ENCODE results near the gene PLAGL1. TPM values are rescaled to one million over a fixed set of nuclear protein-coding genes. Genes with fewer than 3 reads are reported as not detected.

The PLAGL1 gene
- total and polyA plus RNA-seq, 12 donors: 5.4 to 24.6 (median 12.5) TPM

DNA sequence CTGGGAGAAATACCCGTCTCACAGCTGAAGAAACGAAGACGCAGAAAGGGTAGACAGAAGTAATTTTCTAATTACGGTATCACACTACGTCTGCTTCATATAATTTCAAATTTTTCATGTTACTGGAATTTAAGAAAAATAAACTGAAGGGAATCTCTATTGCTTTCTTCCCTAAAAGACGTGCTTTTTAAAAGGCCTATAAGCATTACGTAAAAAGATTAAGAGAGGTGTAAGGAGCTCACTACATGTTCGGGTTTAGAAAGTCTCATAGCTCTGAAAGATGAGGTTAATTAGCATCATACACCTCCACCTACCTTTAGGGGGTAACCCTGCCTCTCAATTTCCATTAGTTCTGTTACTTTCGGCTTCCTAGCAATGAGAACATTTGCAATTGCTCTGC lies 787 bp upstream of the PLAGL1 start:
- H3K4me3 ChIP-seq: peak overlapping the region in 7 of 10 donors; percentile 54 to 67 (median 63)
- intact Hi-C loops (cut with DNase I): loop anchor here in 1 of 10 donors (10.0 kb wide), 1 partner anchor 164 kb away; the partner anchor contains the start of gene LTV1
- WGBS, 2 donors: 87 to 88% methylated on average over 9 of the region's 9 CpGs

DNA sequence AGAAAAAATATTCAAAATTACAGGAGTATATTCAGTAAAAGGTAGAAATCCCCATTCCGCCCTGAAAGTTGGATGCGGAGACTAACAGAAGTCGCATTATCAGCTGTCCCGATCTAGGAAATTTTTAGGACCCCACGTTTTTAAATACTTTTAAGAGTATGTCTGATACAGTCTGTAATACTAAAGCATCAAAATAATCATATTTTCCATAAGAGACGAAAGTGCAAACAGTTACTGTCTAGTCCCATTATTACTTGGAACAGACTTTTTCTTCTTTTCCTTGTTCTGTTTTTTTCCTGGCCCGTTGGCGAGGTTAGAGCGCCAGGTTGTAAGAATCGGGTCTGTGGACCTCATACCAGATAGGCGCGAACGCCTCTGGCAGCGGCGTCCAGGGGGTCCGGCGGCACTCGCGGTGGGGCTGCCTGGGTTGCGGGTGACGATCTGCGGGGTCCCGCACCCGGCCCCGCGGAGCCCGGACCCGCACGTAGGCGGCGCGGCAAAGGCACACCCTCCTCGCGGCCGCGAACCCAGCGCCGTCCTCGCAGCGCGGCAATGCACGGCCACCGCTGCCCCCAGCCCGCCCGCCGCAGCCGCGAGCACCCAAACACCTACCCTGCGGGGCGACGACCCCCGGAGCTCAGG lies 460 bp downstream of the PLAGL1 start:
- Histone ChIP-seq H3K4me3 (peak overlapping the region; percentile 37 to 67 (median 62)), H3K27me3 (no peaks in the 10 kb centered on the region), H3K9me3 (peaks cover 0 to 17% (median 4%) of the 10 kb centered on the region in 11 donors), H3K4me1 (peaks cover 0 to 6% (median 0%) of the 10 kb centered on the region in 9 donors), H3K27ac (peak overlapping the region; percentile 48 to 80 (median 74)), H3K36me3 (no peaks in the 10 kb centered on the region)
- ATAC-seq: peak in 7 of 8 donors; percentile 9 to 77 (median 51)
- TF ChIP-seq, protein P1, sequence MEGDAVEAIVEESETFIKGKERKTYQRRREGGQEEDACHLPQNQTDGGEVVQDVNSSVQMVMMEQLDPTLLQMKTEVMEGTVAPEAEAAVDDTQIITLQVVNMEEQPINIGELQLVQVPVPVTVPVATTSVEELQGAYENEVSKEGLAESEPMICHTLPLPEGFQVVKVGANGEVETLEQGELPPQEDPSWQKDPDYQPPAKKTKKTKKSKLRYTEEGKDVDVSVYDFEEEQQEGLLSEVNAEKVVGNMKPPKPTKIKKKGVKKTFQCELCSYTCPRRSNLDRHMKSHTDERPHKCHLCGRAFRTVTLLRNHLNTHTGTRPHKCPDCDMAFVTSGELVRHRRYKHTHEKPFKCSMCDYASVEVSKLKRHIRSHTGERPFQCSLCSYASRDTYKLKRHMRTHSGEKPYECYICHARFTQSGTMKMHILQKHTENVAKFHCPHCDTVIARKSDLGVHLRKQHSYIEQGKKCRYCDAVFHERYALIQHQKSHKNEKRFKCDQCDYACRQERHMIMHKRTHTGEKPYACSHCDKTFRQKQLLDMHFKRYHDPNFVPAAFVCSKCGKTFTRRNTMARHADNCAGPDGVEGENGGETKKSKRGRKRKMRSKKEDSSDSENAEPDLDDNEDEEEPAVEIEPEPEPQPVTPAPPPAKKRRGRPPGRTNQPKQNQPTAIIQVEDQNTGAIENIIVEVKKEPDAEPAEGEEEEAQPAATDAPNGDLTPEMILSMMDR (IDR thresholded peaks at IDR 0.05): no peak
- intact Hi-C loops (cut with DNase I): loop anchor here in 1 of 10 donors (10.0 kb wide), 1 partner anchor 163 kb away; the partner anchor contains the start of gene LTV1
- no peak for DNase-seq
- 38 to 44% methylated on average over 50 to 52 of the region's 52 CpGs for WGBS, 2 donors

More for the DNA sequence above, 787 bp upstream of the PLAGL1 start:
- ATAC-seq (no peak), DNase-seq (no peak)
- Histone ChIP-seq H3K27ac (peak overlapping the region in 6 of 10 donors; percentile 70 to 80 (median 75)), H3K4me1 (peaks cover 0 to 11% (median 0%) of the 10 kb centered on the region in 9 donors), H3K27me3 (no peaks in the 10 kb centered on the region), H3K36me3 (no peaks in the 10 kb centered on the region), H3K9me3 (peaks cover 0 to 9% (median 0%) of the 10 kb centered on the region in 11 donors)
- TF ChIP-seq, protein P1 (IDR thresholded peaks at IDR 0.05): no peak

DNA sequence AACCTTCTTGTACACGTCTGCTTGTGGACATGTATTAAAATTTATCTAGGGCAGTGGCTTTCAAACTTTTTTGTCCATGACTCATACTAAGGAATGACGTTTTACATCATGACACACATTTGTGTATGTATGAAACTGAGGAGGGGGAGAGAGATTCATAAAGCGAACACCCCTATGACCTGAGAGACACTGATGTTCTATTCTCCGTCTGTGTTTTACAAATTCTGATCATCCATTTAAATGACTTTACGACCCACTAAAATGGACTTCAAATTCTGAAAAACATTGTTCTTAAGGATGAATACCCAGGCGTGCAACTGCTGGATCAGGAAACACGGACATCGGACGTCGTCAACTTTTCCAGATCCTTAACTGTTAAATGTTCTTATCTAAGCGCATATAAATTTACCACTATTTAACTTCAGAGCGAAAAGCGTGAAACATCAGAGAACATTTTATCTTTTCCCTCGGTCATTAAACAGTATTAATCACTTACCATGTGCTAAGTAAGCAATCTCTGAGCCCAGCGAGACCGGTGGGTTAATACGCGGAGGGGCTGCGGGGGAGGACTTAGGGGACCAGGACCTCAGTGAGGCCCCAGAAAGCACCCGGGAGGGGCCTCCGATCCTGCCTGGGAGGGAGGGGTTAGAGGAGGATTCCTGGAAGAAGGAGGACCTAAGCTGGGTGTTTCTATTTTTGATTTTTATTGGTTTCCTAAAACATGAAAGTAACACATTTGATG lies 1.2 kb downstream of the PLAGL1 start:
- WGBS, 2 donors: 56 to 57% methylated on average over 21 of the region's 21 CpGs
- ATAC-seq (peak in 4 of 8 donors; percentile 46 to 75 (median 54)), DNase-seq (peak in 1 of 2 donors; percentile 13)
- H3K36me3 ChIP-seq: no peaks in the 10 kb centered on the region
- TF ChIP-seq, protein P1 (IDR thresholded peaks at IDR 0.05): no peak
- intact Hi-C loops (cut with DNase I): loop anchor here in 1 of 10 donors (10.0 kb wide), 1 partner anchor 162 kb away; the partner anchor contains the start of gene LTV1
- H3K4me3 ChIP-seq: peak overlapping the region; percentile 37 to 67 (median 62)
- peak overlapping the region in 9 of 10 donors; percentile 63 to 80 (median 75) for H3K27ac ChIP-seq
- H3K4me1 ChIP-seq: peaks cover 0 to 6% (median 0%) of the 10 kb centered on the region in 9 donors
- H3K9me3 ChIP-seq: peaks cover 0 to 24% (median 10%) of the 10 kb centered on the region in 11 donors
- H3K27me3 ChIP-seq: no peaks in the 10 kb centered on the region

DNA sequence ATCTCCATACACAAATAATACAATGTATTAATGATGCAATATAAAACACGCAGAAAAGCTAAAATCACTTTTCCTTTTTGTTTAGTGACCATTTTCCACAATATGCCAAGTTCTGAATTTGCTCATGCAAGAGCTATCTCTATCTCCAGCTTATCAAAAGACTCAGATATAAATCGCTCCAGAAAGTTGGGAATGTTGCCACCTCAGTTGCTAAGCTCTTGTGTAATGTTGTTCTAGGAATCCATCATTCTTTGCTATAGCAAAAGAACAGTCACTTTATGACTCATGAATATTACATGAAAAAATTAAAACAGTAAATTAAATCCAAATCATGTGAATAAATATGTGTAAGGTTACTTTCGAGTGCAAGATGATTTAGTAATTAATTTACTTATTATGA lies 8.7 kb downstream of the PLAGL1 start:
- WGBS, 2 donors: 76 to 77% methylated on average over 3 of the region's 3 CpGs
- TF ChIP-seq, protein P1 (IDR thresholded peaks at IDR 0.05): no peak

More for the DNA sequence above, 8.7 kb downstream of the PLAGL1 start:
- H3K36me3 ChIP-seq: no peaks in the 10 kb centered on the region
- H3K27ac ChIP-seq: no peak overlapping the region
- intact Hi-C loops (cut with DNase I): no loop called here
- no peaks in the 10 kb centered on the region for H3K27me3 ChIP-seq
- ATAC-seq (no peak), DNase-seq (no peak)
- H3K4me3 ChIP-seq: no peak overlapping the region
- H3K4me1 ChIP-seq: no peaks in the 10 kb centered on the region
- H3K9me3 ChIP-seq: peaks cover 0 to 33% (median 13%) of the 10 kb centered on the region in 11 donors

All from heart right ventricle (tissue), 16 donors.